Measurements from ENCODE around the gene TMA16.
"Not testable (repeated sequence)": the region's sequence is repeated elsewhere in the genome, so short reads cannot be mapped to it uniquely, and the experiment has no call there.

TMA16 gene

GRCh38 chr4:163494360-163495241 is at the start of gene TMA16:
TMA16 (plus strand) TSS chr4:163494690; CDS start chr4:163494802, 112 bp downstream.
- H3K4me3 ChIP-seq (ENCODE audit: low read depth, low read length), result peak within 1 kb of the TSS; percentile 70
- peak; percentile 84 for DNase-seq (ENCODE audit: low read depth)

GRCh38 chr4:163447023-163447422 is 47.5 kb upstream of the TMA16 start:
- not testable (repeated sequence) for H3K4me3 ChIP-seq (ENCODE audit: low read depth, low read length); DNase-seq (ENCODE audit: low read depth)

- no peak for DNase-seq (ENCODE audit: low read depth)
- H3K4me3 ChIP-seq (ENCODE audit: low read depth, low read length), result no peak overlapping the region
Measured at GRCh38 chr4:163447481-163447880, 47.0 kb upstream of the TMA16 start.

- no peak overlapping the region for H3K4me3 ChIP-seq (ENCODE audit: low read depth, low read length)
- DNase-seq (ENCODE audit: low read depth), result peak; percentile 19
Measured at GRCh38 chr4:163448540-163449203, 45.8 kb upstream of the TMA16 start.

GRCh38 chr4:163462556-163462955 is 31.9 kb upstream of the TMA16 start:
- DNase-seq (ENCODE audit: low read depth), result no peak

GRCh38 chr4:163467082-163467770 is 27.3 kb upstream of the TMA16 start:
- no peak for DNase-seq (ENCODE audit: low read depth)
- no peak overlapping the region for H3K4me3 ChIP-seq (ENCODE audit: low read depth, low read length)

More at GRCh38 chr4:163462556-163462955, 31.9 kb upstream of the TMA16 start:
- no peak overlapping the region for H3K4me3 ChIP-seq (ENCODE audit: low read depth, low read length)

GRCh38 chr4:163470391-163470790 is 24.1 kb upstream of the TMA16 start:
- no peak for DNase-seq (ENCODE audit: low read depth)
- no peak overlapping the region for H3K4me3 ChIP-seq (ENCODE audit: low read depth, low read length)

- no peak for DNase-seq (ENCODE audit: low read depth)
Measured at GRCh38 chr4:163473130-163473529, 21.4 kb upstream of the TMA16 start.

GRCh38 chr4:163473576-163473975 is 20.9 kb upstream of the TMA16 start, which contains the start of gene TKTL2:
TKTL2 (minus strand) TSS chr4:163473754; CDS start chr4:163473734, 20 bp downstream.
- DNase-seq (ENCODE audit: low read depth), result no peak

More at GRCh38 chr4:163473130-163473529, 21.4 kb upstream of the TMA16 start:
- no peak overlapping the region for H3K4me3 ChIP-seq (ENCODE audit: low read depth, low read length)

GRCh38 chr4:163474027-163474426 is 20.5 kb upstream of the TMA16 start:
- H3K4me3 ChIP-seq (ENCODE audit: low read depth, low read length), result no peak overlapping the region
- DNase-seq (ENCODE audit: low read depth), result no peak

More at GRCh38 chr4:163473576-163473975, 20.9 kb upstream of the TMA16 start, which contains the start of gene TKTL2:
- H3K4me3 ChIP-seq (ENCODE audit: low read depth, low read length), result no peak within 1 kb of the TSS

GRCh38 chr4:163476761-163477438 is 17.6 kb upstream of the TMA16 start:
- no peak overlapping the region for H3K4me3 ChIP-seq (ENCODE audit: low read depth, low read length)
- DNase-seq (ENCODE audit: low read depth), result no peak

GRCh38 chr4:163482190-163482589 is 12.3 kb upstream of the TMA16 start:
- no peak overlapping the region for H3K4me3 ChIP-seq (ENCODE audit: low read depth, low read length)
- DNase-seq (ENCODE audit: low read depth), result no peak

GRCh38 chr4:163484906-163485305 is 9.6 kb upstream of the TMA16 start:
- no peak overlapping the region for H3K4me3 ChIP-seq (ENCODE audit: low read depth, low read length)
- DNase-seq (ENCODE audit: low read depth), result no peak

GRCh38 chr4:163485589-163485988 is 8.9 kb upstream of the TMA16 start:
- no peak for DNase-seq (ENCODE audit: low read depth)
- no peak overlapping the region for H3K4me3 ChIP-seq (ENCODE audit: low read depth, low read length)

GRCh38 chr4:163486321-163486720 is 8.2 kb upstream of the TMA16 start:
- no peak for DNase-seq (ENCODE audit: low read depth)
- no peak overlapping the region for H3K4me3 ChIP-seq (ENCODE audit: low read depth, low read length)

- DNase-seq (ENCODE audit: low read depth), result no peak
- H3K4me3 ChIP-seq (ENCODE audit: low read depth, low read length), result no peak overlapping the region
Measured at GRCh38 chr4:163489929-163490328, 4.6 kb upstream of the TMA16 start.

GRCh38 chr4:163492951-163493504 is 1.5 kb upstream of the TMA16 start:
- no peak for DNase-seq (ENCODE audit: low read depth)
- no peak overlapping the region for H3K4me3 ChIP-seq (ENCODE audit: low read depth, low read length)

GRCh38 chr4:163493643-163494359 is 689 bp upstream of the TMA16 start:
- DNase-seq (ENCODE audit: low read depth), result no peak
- peak overlapping the region; percentile 70 for H3K4me3 ChIP-seq (ENCODE audit: low read depth, low read length)
